ENCODE data around the gene MAGOH. TPM values are rescaled to one million over a fixed set of nuclear protein-coding genes. Genes with fewer than 3 reads are reported as not detected.

Gene MAGOH
- total RNA-seq, 1 donor from 2014 or later: 27.2 TPM

- DNase-seq (ENCODE audit: low spot score): no peak
- H3K27ac Mint-ChIP-seq (ENCODE audit: unreplicated experiment): no peak overlapping the region
- no peaks in the 10 kb centered on the region for H3K9me3 Mint-ChIP-seq (ENCODE audit: low read depth)
- H3K4me1 Mint-ChIP-seq (ENCODE audit: low read depth): no peaks in the 10 kb centered on the region
- TF ChIP-seq CTCF (IDR thresholded peaks at IDR 0.05): no peak
- peaks cover 34% of the 10 kb centered on the region for H3K36me3 Mint-ChIP-seq (ENCODE audit: low read depth)
- no peaks in the 10 kb centered on the region for H3K27me3 Mint-ChIP-seq (ENCODE audit: low read depth)
- no peak overlapping the region for H3K4me3 Mint-ChIP-seq (ENCODE audit: unreplicated experiment)
Measured at GRCh38 chr1:53203466-53203865, 34.9 kb downstream of the MAGOH start.

GRCh38 chr1:53198241-53198651, 40.1 kb downstream of the MAGOH start:
- Mint-ChIP-seq H3K27me3 (ENCODE audit: low read depth) (no peaks in the 10 kb centered on the region), H3K9me3 (ENCODE audit: low read depth) (no peaks in the 10 kb centered on the region), H3K4me3 (ENCODE audit: unreplicated experiment) (peak overlapping the region; percentile 97), H3K4me1 (ENCODE audit: low read depth) (peaks cover 23% of the 10 kb centered on the region), H3K27ac (ENCODE audit: unreplicated experiment) (peak overlapping the region; percentile 94), H3K36me3 (ENCODE audit: low read depth) (peaks cover 8% of the 10 kb centered on the region)
- DNase-seq (ENCODE audit: low spot score): no peak
- TF ChIP-seq CTCF (IDR thresholded peaks at IDR 0.05): no peak

- Mint-ChIP-seq H3K27ac (ENCODE audit: unreplicated experiment) (peak overlapping the region; percentile 94), H3K36me3 (ENCODE audit: low read depth) (peaks cover 2% of the 10 kb centered on the region), H3K27me3 (ENCODE audit: low read depth) (no peaks in the 10 kb centered on the region), H3K4me1 (ENCODE audit: low read depth) (peaks cover 23% of the 10 kb centered on the region), H3K4me3 (ENCODE audit: unreplicated experiment) (peak overlapping the region; percentile 97), H3K9me3 (ENCODE audit: low read depth) (no peaks in the 10 kb centered on the region)
- no peak for TF ChIP-seq CTCF (IDR thresholded peaks at IDR 0.05)
- no peak for DNase-seq (ENCODE audit: low spot score)
Measured at GRCh38 chr1:53197291-53198200, 40.8 kb downstream of the MAGOH start.

GRCh38 chr1:53196485-53197290, 41.6 kb downstream of the MAGOH start, which contains the start of gene CPT2:
Gene CPT2, plus strand, starts transcription at chr1:53196824. Its CDS starts 120 bp downstream, at chr1:53196944.
- Mint-ChIP-seq H3K27ac (ENCODE audit: unreplicated experiment) (peak within 1 kb of the TSS; percentile 94), H3K4me3 (ENCODE audit: unreplicated experiment) (peak within 1 kb of the TSS; percentile 97), H3K36me3 (ENCODE audit: low read depth) (no peaks in the 10 kb centered on the region), H3K9me3 (ENCODE audit: low read depth) (no peaks in the 10 kb centered on the region), H3K4me1 (ENCODE audit: low read depth) (peaks cover 23% of the 10 kb centered on the region), H3K27me3 (ENCODE audit: low read depth) (no peaks in the 10 kb centered on the region)
- DNase-seq (ENCODE audit: low spot score): peak; percentile 95
- TF ChIP-seq CTCF (IDR thresholded peaks at IDR 0.05): peak; percentile 43

- no peak for TF ChIP-seq CTCF (IDR thresholded peaks at IDR 0.05)
- H3K27me3 Mint-ChIP-seq (ENCODE audit: low read depth): no peaks in the 10 kb centered on the region
- no peak for DNase-seq (ENCODE audit: low spot score)
- peaks cover 23% of the 10 kb centered on the region for H3K4me1 Mint-ChIP-seq (ENCODE audit: low read depth)
- no peaks in the 10 kb centered on the region for H3K36me3 Mint-ChIP-seq (ENCODE audit: low read depth)
- H3K27ac Mint-ChIP-seq (ENCODE audit: unreplicated experiment): peak overlapping the region; percentile 84
- H3K9me3 Mint-ChIP-seq (ENCODE audit: low read depth): no peaks in the 10 kb centered on the region
- H3K4me3 Mint-ChIP-seq (ENCODE audit: unreplicated experiment): peak overlapping the region; percentile 97
Measured at GRCh38 chr1:53196017-53196484, 42.3 kb downstream of the MAGOH start.
